Thyroid gland (tissue), 4 donors: ENCODE results near the gene ATP13A3. TPM values are rescaled to one million over a fixed set of nuclear protein-coding genes. Genes with fewer than 3 reads are reported as not detected.
"Not testable (repeated sequence)": the region's sequence is repeated elsewhere in the genome, so short reads cannot be mapped to it uniquely, and the experiment has no call there.

Experiments used
- DNase-seq, 2 donors: peaks; one replicate each; pipeline ENCODE4 v3.0.0-alpha.2; 2019
- H3K27ac ChIP-seq, 3 donors: fragments of 200-600 bp; sonication (generic); 1 replicate in 2 of 3; 2 replicates in 1 of 3; pipeline ENCODE4 v1.5.1; 2016 to 2019; ENCODE audit warnings: mild to moderate bottlenecking in 1 of 3, moderate library complexity in 1 of 3
- H3K27me3 ChIP-seq: fragments of 200-600 bp; sonication (generic); one replicate; pipeline ENCODE4 v1.5.1; 2019
- H3K36me3 ChIP-seq, 2 donors: fragments of 200-600 bp; sonication (generic); one replicate each; pipeline ENCODE4 v1.5.1; 2016 to 2019
- H3K4me1 ChIP-seq, 2 donors: fragments of 200-600 bp; sonication (generic); one replicate each; pipeline ENCODE4 v1.5.1; 2017 to 2019
- H3K4me3 ChIP-seq, 3 donors: fragments of 200-600 bp; sonication (generic); replicated peaks in 1 of 3; 1 replicate in 2 of 3; 2 replicates in 1 of 3; pipeline ENCODE4 v1.5.1; 2016; ENCODE audit warnings: mild to moderate bottlenecking in 1 of 3
- H3K9me3 ChIP-seq: fragments of 200-600 bp; sonication (generic); one replicate; pipeline ENCODE4 v1.5.1; 2017
- CTCF ChIP-seq, 6 experiments: fragments of 200-600 bp in 3 of 6; fragments of 450-650 bp in 3 of 6; sonication (generic) in 3 of 6; IDR thresholded peaks; one replicate each; pipeline ENCODE4 v1.5.1; 2016 to 2019; ENCODE audit warnings: antibody characterized with exemption in 6 of 6, mild to moderate bottlenecking in 2 of 6, inconsistent platforms in 1 of 6, moderate library complexity in 1 of 6
- POLR2A ChIP-seq, 2 donors: fragments of 450-650 bp; IDR thresholded peaks; one replicate each; pipeline ENCODE4 v1.6.1; 2017; ENCODE audit warnings: antibody characterized with exemption in 2 of 2, mild to moderate bottlenecking in 2 of 2, moderate library complexity in 1 of 2
- WGBS, 2 donors: methylation state at CpG; one replicate each; pipeline ENCODE4 v1.1.5; 2017; 5-methylcytosine and 5-hydroxymethylcytosine counted together
- intact Hi-C: fragments of 100-400 bp; cut with DNase I; formaldehyde crosslinking; loops from one replicate; pipeline ENCODE4 v1.15.1; 2023
- total RNA-seq, 4 donors: library from RNA; depleted of rRNA; stranded (reverse); fragments of >200 nt; gene quantifications; one replicate each; pipeline ENCODE4 v1.2.3, GENCODE V29; 2016

The ATP13A3 gene
- total RNA-seq, 4 donors from 2014 or later, result 262 to 426 (median 341) TPM

GRCh38 chr3:194504146-194504545 lies 17.3 kb upstream of the ATP13A3 start:
- DNase-seq, result no peak
- WGBS, 2 donors, result 95 to 96% methylated on average over 2 of the region's 2 CpGs

GRCh38 chr3:194503081-194503531 lies 16.3 kb upstream of the ATP13A3 start:
- no peak overlapping the region for H3K27ac ChIP-seq
- intact Hi-C loops, result no loop called here
- no peak for DNase-seq
- H3K9me3 ChIP-seq, result no peaks in the 10 kb centered on the region
- H3K27me3 ChIP-seq, result no peaks in the 10 kb centered on the region
- TF ChIP-seq CTCF (IDR thresholded peaks at IDR 0.05) (no peak), POLR2A (IDR thresholded peaks at IDR 0.05) (no peak)
- H3K36me3 ChIP-seq, result no peaks in the 10 kb centered on the region
- H3K4me3 ChIP-seq, result no peak overlapping the region
- H3K4me1 ChIP-seq, result peaks cover 13 to 37% of the 10 kb centered on the region in 2 donors
- WGBS, 2 donors, result 92 to 94% methylated on average over 2 of the region's 2 CpGs

More at GRCh38 chr3:194504146-194504545, 17.3 kb upstream of the ATP13A3 start:
- Histone ChIP-seq H3K36me3 (no peaks in the 10 kb centered on the region), H3K4me3 (no peak overlapping the region), H3K9me3 (no peaks in the 10 kb centered on the region), H3K27me3 (no peaks in the 10 kb centered on the region), H3K4me1 (peaks cover 2 to 35% of the 10 kb centered on the region in 2 donors), H3K27ac (peak overlapping the region; percentile 55 to 65 (median 65))
- TF ChIP-seq POLR2A (IDR thresholded peaks at IDR 0.05) (no peak), CTCF (IDR thresholded peaks at IDR 0.05) (no peak)
- intact Hi-C loops, result no loop called here

GRCh38 chr3:194500198-194500597 lies 13.4 kb upstream of the ATP13A3 start:
- intact Hi-C loops, result no loop called here
- H3K9me3 ChIP-seq, result no peaks in the 10 kb centered on the region
- H3K4me1 ChIP-seq, result peaks cover 25 to 50% of the 10 kb centered on the region in 2 donors
- no peak for DNase-seq
- H3K27me3 ChIP-seq, result no peaks in the 10 kb centered on the region
- H3K36me3 ChIP-seq, result no peaks in the 10 kb centered on the region
- no peak overlapping the region for H3K4me3 ChIP-seq
- TF ChIP-seq CTCF (IDR thresholded peaks at IDR 0.05) (no peak), POLR2A (IDR thresholded peaks at IDR 0.05) (no peak)
- peak overlapping the region in 2 of 3 donors; percentile 87 to 92 for H3K27ac ChIP-seq

GRCh38 chr3:194499516-194499915 lies 12.7 kb upstream of the ATP13A3 start:
- H3K4me3 ChIP-seq, intact Hi-C loops, DNase-seq, H3K36me3 ChIP-seq, H3K27me3 ChIP-seq, H3K9me3 ChIP-seq: not testable (repeated sequence)
- 90 to 91% methylated on average over 6 of the region's 6 CpGs for WGBS, 2 donors
- Histone ChIP-seq H3K4me1 (peaks cover 31 to 50% of the 10 kb centered on the region in 2 donors), H3K27ac (peak overlapping the region; percentile 48 to 92 (median 87))

- TF ChIP-seq POLR2A (IDR thresholded peaks at IDR 0.05), result peak in 1 of 2 donors; percentile 16
- no peak for TF ChIP-seq CTCF (IDR thresholded peaks at IDR 0.05)
- Histone ChIP-seq H3K4me3 (no peak overlapping the region), H3K36me3 (no peaks in the 10 kb centered on the region), H3K9me3 (no peaks in the 10 kb centered on the region), H3K4me1 (peaks cover 39 to 54% of the 10 kb centered on the region in 2 donors), H3K27me3 (no peaks in the 10 kb centered on the region), H3K27ac (peak overlapping the region; percentile 48 to 92 (median 87))
- 21 to 33% methylated on average over 8 of the region's 8 CpGs for WGBS, 2 donors
- peak; percentile 87 to 92 for DNase-seq
- intact Hi-C loops, result no loop called here
Measured at GRCh38 chr3:194497799-194498575, 11.2 kb upstream of the ATP13A3 start.
